RWPE1 (cell line): ENCODE data around the gene TMEM151A.

Experiments used
- CTCF ChIA-PET: fragments of 350-600 bp; sonication (Branson Sonifier 250); formaldehyde crosslinking; extraction: SDS; loops from one replicate; lab custom pipeline; 2021; lab: Yijun Ruan, JAX
- POLR2A ChIA-PET: fragments of 400-600 bp; formaldehyde crosslinking; extraction: SDS; loops from one replicate; lab custom pipeline; 2020; ENCODE audit warnings: antibody characterized with exemption; ENCODE audit not compliant: low non-redundant PET; lab: Yijun Ruan, JAX
- DNase-seq: peaks from one replicate; pipeline ENCODE4 v3.0.0; 2012; ENCODE audit warnings: low spot score
- H3K27ac ChIP-seq: fragments of 450-650 bp; 2 replicates; pipeline ENCODE4 v1.5.1; 2017
- TF ChIP-seq, protein P1 (sequence below): fragments of 450-650 bp; conservative IDR thresholded peaks from 2 replicates; pipeline ENCODE4 v1.5.1; 2017; ENCODE audit warnings: low read depth, mild to moderate bottlenecking

TMEM151A gene

DNA sequence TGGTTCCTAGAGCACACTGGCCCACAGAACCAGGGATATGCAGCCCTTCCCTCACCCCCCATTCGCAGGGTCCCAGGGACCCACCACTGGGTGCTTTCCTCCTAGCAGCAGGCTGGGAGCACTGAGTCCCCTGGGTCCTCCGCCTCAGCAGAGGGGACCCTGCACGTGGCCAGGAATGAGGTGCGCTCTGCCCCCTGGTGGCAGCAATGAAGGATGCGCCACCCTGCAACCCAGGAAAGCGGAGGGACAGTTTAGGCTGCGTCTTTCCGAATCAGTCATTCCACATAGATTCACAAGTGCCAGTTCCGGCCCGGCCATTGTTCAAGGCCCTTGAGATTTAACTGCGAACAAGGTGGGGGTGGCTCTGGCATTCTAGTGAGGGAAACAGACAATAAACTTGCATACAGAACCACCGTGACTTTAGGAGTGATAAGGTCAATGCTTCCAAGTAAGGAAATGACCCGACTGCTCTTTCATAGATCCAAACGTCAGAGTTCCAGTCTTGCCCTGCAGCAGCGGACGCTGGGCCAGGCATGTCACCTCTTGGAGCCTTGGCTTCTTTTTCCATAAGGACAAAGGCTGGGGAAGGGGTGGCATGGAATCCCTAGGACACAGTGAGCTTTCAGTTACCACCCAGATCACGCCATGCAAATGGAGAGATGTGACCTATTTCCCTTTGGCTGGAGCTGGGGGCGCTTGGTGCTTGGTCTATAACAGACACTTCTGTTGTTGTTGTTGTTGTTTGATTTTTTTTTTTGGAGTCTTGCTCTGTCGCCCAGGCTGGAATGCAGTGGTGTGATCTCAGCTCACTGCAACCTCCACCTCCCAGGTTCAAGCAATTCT, 36.8 kb downstream of the TMEM151A start:
- peak overlapping the region; percentile 100 for H3K27ac ChIP-seq
- TF ChIP-seq, protein P1, sequence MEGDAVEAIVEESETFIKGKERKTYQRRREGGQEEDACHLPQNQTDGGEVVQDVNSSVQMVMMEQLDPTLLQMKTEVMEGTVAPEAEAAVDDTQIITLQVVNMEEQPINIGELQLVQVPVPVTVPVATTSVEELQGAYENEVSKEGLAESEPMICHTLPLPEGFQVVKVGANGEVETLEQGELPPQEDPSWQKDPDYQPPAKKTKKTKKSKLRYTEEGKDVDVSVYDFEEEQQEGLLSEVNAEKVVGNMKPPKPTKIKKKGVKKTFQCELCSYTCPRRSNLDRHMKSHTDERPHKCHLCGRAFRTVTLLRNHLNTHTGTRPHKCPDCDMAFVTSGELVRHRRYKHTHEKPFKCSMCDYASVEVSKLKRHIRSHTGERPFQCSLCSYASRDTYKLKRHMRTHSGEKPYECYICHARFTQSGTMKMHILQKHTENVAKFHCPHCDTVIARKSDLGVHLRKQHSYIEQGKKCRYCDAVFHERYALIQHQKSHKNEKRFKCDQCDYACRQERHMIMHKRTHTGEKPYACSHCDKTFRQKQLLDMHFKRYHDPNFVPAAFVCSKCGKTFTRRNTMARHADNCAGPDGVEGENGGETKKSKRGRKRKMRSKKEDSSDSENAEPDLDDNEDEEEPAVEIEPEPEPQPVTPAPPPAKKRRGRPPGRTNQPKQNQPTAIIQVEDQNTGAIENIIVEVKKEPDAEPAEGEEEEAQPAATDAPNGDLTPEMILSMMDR = peak; percentile 91
- ChIA-PET POLR2A (no interaction called here), CTCF (interaction anchor here (0.7 to 1.1 kb wide), 3 partner anchors 11 to 16 kb away, joined by 3 to 5 read pairs (median 4); partner anchors contain the start of genes BRMS1 and CD248)
- DNase-seq = peak; percentile 65

DNA sequence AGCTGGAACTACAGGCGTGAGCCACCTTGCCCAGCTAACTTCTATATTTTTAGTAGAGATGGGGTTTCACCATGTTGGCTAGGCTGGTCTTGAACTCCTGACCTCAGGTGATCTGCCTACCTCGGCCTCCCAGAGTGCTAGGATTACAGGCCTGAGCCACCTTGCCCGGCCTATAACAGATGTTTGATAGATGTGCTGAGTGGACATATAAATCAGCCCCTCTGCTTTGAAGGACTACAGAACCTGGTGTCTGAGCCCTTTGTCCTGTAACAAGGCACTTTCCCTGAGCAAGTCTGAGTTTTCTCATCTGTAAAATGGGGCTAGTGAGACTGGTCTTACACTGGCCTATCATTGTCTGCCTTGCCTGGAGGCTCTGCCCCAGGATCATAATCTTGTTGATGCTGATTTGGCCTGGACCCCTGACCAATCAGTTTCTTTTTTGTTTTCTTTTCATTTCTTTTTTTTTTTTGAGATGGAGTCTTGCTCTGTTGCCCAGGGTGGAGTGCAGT, 37.5 kb downstream of the TMEM151A start:
- ChIA-PET POLR2A (no interaction called here), CTCF (interaction anchor here (0.7 to 1.1 kb wide), 3 partner anchors 12 to 15 kb away, joined by 3 to 5 read pairs (median 4); partner anchors contain the start of genes BRMS1 and CD248)
- no peak for DNase-seq
- TF ChIP-seq, protein P1 = no peak
- H3K27ac ChIP-seq = peak overlapping the region; percentile 100

GRCh38 chr11:66330931-66331330, 39.2 kb downstream of the TMEM151A start:
- DNase-seq = no peak
- POLR2A ChIA-PET = no interaction called here
- CTCF ChIA-PET = no interaction called here
- TF ChIP-seq, protein P1 = no peak
- peak overlapping the region; percentile 100 for H3K27ac ChIP-seq

DNA sequence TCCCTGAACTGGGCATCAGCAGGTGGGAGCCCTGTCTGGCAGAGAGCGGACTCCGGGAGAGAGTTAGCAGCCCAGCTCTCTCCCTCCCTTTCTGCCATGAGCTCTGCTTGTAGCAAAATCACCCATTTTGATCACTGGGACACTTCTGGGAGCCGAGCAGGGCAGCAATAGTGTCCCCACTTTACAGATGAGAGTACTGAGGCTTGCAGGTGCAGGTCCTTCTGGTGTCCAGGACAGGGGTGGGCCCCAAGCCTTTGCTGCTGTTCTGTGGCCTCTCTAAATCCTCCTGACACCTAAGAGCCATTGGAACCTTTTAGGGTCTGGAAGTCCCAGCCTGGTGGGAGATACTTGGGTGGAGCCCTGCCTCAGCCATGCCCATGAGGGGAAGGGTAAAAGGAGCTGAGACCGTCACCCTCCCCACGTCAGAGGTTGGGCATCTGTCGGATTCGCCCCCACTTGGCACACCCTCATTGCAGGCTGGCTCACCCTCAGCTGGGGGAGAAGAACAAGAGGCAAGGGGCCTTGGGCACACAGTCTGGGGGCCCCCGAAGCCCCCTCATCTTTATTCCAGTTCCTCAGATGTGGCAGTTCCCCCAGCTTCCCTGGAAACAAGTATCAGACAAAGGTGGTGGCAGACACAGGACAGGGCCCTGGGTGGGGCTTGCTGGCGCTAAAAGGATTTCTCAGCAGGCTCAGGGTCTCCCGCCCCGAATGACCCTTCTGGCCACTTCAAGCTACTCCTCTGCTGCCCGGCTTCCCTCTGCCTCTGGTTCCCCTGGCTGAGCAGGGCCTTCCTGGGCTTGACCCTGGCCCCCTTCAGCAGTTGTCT, 40.1 kb downstream of the TMEM151A start:
- H3K27ac ChIP-seq = peak overlapping the region; percentile 100
- CTCF ChIA-PET = no interaction called here
- no peak for DNase-seq
- TF ChIP-seq, protein P1 = no peak
- POLR2A ChIA-PET = interaction anchor here (1.3 kb wide), 1 partner anchor 13 kb away, joined by 3 read pairs; the partner anchor contains the start of gene BRMS1

DNA sequence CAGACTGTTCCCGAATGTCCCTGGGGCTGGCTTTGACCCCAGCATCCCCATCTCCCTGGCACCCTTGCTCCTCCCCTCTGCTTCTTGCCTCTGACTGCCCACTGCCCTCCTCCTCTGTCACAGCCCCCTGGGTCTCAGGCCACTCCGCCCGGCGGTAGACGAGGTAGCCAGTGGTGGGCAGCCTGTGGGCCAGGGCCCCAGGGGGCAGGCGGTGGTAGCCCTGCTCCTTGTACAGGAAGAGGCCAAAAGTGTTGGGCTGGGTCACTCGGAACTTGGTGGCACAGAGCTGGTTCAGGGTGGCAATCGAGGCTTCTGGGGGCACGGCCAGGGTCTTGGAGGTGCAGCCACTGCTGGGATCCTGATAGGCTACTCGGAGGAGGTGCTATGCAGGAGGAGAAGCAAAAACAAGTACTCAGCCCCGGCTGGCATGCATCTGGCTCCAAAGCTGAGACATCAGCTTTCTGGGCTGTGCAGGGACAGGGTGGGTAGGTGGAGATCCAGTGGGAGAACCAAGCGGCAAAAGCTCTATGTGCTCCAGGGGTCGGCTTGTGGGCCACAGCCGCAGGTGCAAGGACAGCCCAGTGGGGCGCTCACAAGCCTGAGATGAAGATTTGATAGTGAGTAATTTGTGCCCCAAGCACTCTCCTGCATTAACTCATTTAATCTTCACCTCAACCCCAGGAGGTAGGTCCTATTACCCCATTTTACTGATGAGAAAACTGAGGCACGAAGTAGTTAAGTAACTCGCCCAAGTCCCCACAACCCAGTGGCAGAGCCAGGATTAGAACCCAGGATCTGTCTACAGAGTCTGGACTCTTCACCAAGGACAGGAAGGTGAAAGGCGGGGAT, 40.9 kb downstream of the TMEM151A start:
- CTCF ChIA-PET = no interaction called here
- TF ChIP-seq, protein P1 = no peak
- DNase-seq = no peak
- POLR2A ChIA-PET = interaction anchor here (1.3 kb wide), 1 partner anchor 12 kb away, joined by 3 read pairs; the partner anchor contains the start of gene BRMS1
- peak overlapping the region; percentile 100 for H3K27ac ChIP-seq
